HL-60 (cell line): Measurements from ENCODE around the gene TBC1D20.
"Not testable (repeated sequence)": the region's sequence is repeated elsewhere in the genome, so short reads cannot be mapped to it uniquely, and the experiment has no call there.

Experiments used
- DNase-seq, 2 experiments: peaks; one replicate each; pipeline ENCODE4 v3.0.0-alpha.2; 2010 to 2020; ENCODE audit warnings: low read depth in 1 of 2, low spot score in 1 of 2
- H3K27ac ChIP-seq: fragments of 250-450 bp; sonication (Bioruptor Pico); replicated peaks from 2 replicates; pipeline ENCODE4 v1.5.1; 2020; ENCODE audit warnings: mild to moderate bottlenecking, moderate library complexity
- H3K27me3 ChIP-seq: fragments of 250-450 bp; sonication (Bioruptor Pico); 2 replicates; pipeline ENCODE4 v1.5.1; 2021; ENCODE audit warnings: mild to moderate bottlenecking, moderate library complexity; ENCODE audit not compliant: insufficient read depth, poor library complexity, severe bottlenecking
- H3K4me3 ChIP-seq: replicated peaks from 2 replicates; pipeline ENCODE4 v1.5.1; 2011; ENCODE audit warnings: mild to moderate bottlenecking, control low read depth, low read length; ENCODE audit not compliant: insufficient read depth
- CTCF ChIP-seq: IDR thresholded peaks from one replicate; pipeline ENCODE4 v1.5.1; 2011; ENCODE audit warnings: low read length, control low read depth, inconsistent platforms; ENCODE audit not compliant: insufficient read depth
- GABPA ChIP-seq: IDR thresholded peaks from 2 replicates; pipeline ENCODE4 v1.6.1; 2012; ENCODE audit warnings: low read depth
- POLR2AphosphoS5 ChIP-seq: IDR thresholded peaks from 2 replicates; pipeline ENCODE4 v1.6.1; 2012; ENCODE audit warnings: low read depth
- SPI1 ChIP-seq: IDR thresholded peaks from 2 replicates; pipeline ENCODE4 v1.6.1; 2012; ENCODE audit warnings: low read depth, mild to moderate bottlenecking, borderline replicate concordance
- TF ChIP-seq, protein P1 (sequence below): IDR thresholded peaks from 2 replicates; pipeline ENCODE4 v1.6.1; 2012; ENCODE audit warnings: low read depth; ENCODE audit not compliant: insufficient replicate concordance

The TBC1D20 gene

DNA sequence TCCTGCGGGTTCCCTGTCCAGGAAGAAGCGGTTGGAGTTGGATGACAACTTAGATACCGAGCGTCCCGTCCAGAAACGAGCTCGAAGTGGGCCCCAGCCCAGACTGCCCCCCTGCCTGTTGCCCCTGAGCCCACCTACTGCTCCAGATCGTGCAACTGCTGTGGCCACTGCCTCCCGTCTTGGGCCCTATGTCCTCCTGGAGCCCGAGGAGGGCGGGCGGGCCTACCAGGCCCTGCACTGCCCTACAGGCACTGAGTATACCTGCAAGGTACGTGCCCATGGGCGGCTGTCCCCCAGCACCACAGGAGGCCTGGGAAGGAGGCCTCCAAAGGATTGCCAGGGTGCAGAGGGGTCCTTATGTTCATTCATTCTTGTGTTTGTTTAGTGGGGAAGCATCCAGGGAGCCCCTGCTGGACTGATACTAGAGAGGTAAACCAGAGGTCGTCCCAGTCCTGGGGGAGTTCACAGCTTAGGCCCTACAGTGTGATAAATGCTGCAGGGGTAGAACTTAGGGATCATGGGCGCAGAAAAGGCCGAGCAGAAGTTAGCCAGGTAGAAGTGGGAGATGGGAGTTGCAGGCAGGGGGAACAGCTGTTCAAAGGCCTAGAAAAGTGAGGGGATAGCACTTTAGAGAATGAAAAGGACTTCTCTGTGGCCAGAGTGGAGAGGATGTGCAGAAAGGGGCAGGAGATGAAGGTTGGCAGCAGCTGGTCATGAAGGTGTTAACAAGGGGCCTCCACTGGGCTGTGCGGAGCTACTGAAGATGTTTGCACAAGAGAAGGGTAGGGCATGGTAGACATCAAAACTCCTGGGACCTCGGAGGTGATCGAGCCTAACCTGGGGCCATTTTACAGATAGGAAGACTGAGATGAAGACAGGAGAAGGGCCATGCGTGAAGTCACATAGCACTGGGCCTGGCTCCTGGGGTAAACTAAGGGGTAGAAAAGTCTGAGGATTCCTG is 74.0 kb downstream of the TBC1D20 start:
- H3K27me3 ChIP-seq = no peaks in the 10 kb centered on the region
- TF ChIP-seq CTCF (no peak), POLR2AphosphoS5 (no peak), GABPA (no peak), SPI1 (no peak)
- TF ChIP-seq, protein P1, sequence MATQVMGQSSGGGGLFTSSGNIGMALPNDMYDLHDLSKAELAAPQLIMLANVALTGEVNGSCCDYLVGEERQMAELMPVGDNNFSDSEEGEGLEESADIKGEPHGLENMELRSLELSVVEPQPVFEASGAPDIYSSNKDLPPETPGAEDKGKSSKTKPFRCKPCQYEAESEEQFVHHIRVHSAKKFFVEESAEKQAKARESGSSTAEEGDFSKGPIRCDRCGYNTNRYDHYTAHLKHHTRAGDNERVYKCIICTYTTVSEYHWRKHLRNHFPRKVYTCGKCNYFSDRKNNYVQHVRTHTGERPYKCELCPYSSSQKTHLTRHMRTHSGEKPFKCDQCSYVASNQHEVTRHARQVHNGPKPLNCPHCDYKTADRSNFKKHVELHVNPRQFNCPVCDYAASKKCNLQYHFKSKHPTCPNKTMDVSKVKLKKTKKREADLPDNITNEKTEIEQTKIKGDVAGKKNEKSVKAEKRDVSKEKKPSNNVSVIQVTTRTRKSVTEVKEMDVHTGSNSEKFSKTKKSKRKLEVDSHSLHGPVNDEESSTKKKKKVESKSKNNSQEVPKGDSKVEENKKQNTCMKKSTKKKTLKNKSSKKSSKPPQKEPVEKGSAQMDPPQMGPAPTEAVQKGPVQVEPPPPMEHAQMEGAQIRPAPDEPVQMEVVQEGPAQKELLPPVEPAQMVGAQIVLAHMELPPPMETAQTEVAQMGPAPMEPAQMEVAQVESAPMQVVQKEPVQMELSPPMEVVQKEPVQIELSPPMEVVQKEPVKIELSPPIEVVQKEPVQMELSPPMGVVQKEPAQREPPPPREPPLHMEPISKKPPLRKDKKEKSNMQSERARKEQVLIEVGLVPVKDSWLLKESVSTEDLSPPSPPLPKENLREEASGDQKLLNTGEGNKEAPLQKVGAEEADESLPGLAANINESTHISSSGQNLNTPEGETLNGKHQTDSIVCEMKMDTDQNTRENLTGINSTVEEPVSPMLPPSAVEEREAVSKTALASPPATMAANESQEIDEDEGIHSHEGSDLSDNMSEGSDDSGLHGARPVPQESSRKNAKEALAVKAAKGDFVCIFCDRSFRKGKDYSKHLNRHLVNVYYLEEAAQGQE = no peak
- no peak overlapping the region for H3K27ac ChIP-seq
- H3K4me3 ChIP-seq = no peak overlapping the region
- DNase-seq = no peak

DNA sequence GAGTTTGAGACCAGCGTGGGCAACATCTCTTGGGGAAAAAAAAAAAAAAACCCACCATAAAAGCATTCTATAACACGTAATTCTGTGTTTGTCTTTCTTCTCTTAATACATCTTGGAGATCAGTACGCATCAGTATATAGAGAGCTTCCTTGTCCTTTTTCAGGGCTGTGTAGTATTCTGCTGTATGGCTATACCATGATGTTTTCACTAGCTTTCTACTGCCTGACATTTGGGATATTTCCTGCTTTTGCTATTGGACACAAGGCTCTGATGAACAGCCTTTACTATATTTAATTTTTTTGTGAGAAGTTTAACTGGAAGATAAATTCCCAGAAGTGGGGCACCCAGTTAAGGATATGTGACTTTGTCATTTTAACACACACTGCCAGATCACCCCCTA is 74.8 kb downstream of the TBC1D20 start:
- TF ChIP-seq GABPA (no peak), CTCF (no peak), POLR2AphosphoS5 (no peak), SPI1 (no peak)
- TF ChIP-seq, protein P1 = no peak
- DNase-seq = no peak
- Histone ChIP-seq H3K27ac (no peak overlapping the region), H3K4me3 (no peak overlapping the region), H3K27me3 (no peaks in the 10 kb centered on the region)

- H3K27me3 ChIP-seq, DNase-seq, H3K27ac ChIP-seq, H3K4me3 ChIP-seq: not testable (repeated sequence)
These were observed 75.7 kb downstream of the TBC1D20 start for GRCh38 chr20:386634-387033.
